ENCODE measurements around the gene NSUN2.

The NSUN2 gene

DNA sequence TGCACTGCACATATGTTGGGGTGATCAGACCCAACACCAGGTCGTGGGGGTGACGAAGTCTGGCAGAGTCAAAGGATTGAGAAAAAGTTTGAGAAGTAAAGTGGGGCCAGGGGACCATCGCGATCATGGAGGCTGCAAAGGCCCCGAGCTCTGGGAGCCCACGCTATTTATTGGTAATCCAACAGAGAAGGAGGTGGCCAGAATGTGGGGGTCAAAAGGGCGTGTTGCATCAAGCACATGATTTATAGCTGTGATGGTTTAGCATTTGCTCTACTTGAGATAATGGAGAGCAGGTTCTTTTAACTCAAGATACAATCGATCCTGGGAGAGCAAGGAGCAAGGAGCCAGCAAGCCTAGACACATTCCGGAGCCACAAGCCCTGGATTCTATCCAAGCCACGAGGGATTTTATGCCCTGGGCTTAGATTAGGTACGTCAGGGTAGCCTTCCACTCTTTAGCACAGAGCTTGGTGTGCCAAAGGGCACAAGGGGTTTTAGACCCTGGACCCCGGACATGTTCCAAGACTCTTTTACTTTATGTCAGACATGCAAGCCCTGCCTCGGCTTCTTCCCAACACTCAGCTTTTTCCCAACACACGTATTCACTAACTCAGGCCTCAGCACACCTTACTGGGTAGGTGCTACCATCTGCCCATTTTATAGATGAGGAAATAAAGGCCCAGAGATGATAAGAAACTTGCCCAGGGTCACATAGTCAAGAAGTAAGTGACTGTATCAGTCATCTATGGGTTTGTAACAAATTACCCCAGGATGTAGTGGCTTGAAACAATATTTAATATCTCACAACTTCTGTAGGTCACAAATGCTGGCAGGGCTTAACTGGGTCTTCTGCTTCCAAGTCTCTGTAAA is 39.5 kb downstream of the NSUN2 start:
- no peaks in the 10 kb centered on the region for H3K9me3 ChIP-seq (ENCODE audit: insufficient read depth, low read length)
- H3K36me3 ChIP-seq (replicated peaks; ENCODE audit: low read depth, low read length): peaks cover 15% of the 10 kb centered on the region
- H3K4me1 ChIP-seq (ENCODE audit: low read length): no peaks in the 10 kb centered on the region
- H3K27me3 ChIP-seq (ENCODE audit: low read depth, low read length): no peaks in the 10 kb centered on the region
- H3K4me2 ChIP-seq (ENCODE audit: low read length): no peak overlapping the region
- H3K79me2 ChIP-seq (ENCODE audit: low read length): no peaks in the 10 kb centered on the region
- no peak overlapping the region for H3K4me3 ChIP-seq (ENCODE audit: low read length)
- no peaks in the 10 kb centered on the region for H4K20me1 ChIP-seq (ENCODE audit: insufficient read depth, low read length)
- H3K27ac ChIP-seq (ENCODE audit: low read length): no peak overlapping the region
- no peak overlapping the region for H2AFZ ChIP-seq (ENCODE audit: low read depth, low read length)
- TF ChIP-seq, protein P1, sequence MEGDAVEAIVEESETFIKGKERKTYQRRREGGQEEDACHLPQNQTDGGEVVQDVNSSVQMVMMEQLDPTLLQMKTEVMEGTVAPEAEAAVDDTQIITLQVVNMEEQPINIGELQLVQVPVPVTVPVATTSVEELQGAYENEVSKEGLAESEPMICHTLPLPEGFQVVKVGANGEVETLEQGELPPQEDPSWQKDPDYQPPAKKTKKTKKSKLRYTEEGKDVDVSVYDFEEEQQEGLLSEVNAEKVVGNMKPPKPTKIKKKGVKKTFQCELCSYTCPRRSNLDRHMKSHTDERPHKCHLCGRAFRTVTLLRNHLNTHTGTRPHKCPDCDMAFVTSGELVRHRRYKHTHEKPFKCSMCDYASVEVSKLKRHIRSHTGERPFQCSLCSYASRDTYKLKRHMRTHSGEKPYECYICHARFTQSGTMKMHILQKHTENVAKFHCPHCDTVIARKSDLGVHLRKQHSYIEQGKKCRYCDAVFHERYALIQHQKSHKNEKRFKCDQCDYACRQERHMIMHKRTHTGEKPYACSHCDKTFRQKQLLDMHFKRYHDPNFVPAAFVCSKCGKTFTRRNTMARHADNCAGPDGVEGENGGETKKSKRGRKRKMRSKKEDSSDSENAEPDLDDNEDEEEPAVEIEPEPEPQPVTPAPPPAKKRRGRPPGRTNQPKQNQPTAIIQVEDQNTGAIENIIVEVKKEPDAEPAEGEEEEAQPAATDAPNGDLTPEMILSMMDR (IDR thresholded peaks at IDR 0.05; ENCODE audit: low read depth, low read length): no peak
- TF ChIP-seq EZH2phosphoT487 (IDR thresholded peaks at IDR 0.05; ENCODE audit: low read depth): no peak
- no peak overlapping the region for H3K9ac ChIP-seq (ENCODE audit: low read length)

DNA sequence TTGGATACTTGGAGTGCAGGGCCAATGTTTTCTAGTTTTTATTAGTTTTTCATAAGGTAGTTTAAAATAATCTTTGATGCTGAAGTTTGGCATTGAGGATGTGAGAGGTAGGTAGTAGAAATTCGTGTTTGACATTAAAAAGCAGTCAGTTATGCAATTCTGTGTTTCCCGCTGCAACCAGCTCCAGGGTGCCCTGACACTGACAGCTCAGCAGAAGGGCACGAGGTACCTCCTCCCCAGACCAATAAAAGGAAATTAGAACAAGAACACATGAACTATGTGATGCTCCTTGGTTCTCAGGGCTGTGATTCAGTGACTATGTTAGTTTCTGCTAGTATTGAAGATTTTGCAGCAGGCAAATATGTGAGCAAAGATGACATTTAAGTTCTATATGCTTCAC is 40.2 kb downstream of the NSUN2 start:
- no peak for TF ChIP-seq EZH2phosphoT487 (IDR thresholded peaks at IDR 0.05; ENCODE audit: low read depth)
- TF ChIP-seq, protein P1 (IDR thresholded peaks at IDR 0.05; ENCODE audit: low read depth, low read length): no peak
- Histone ChIP-seq H3K27me3 (ENCODE audit: low read depth, low read length) (no peaks in the 10 kb centered on the region), H3K27ac (ENCODE audit: low read length) (no peak overlapping the region), H3K9me3 (ENCODE audit: insufficient read depth, low read length) (no peaks in the 10 kb centered on the region), H3K4me3 (ENCODE audit: low read length) (no peak overlapping the region), H3K36me3 (replicated peaks; ENCODE audit: low read depth, low read length) (peaks cover 15% of the 10 kb centered on the region), H3K4me2 (ENCODE audit: low read length) (no peak overlapping the region), H3K9ac (ENCODE audit: low read length) (no peak overlapping the region), H3K4me1 (ENCODE audit: low read length) (no peaks in the 10 kb centered on the region), H4K20me1 (ENCODE audit: insufficient read depth, low read length) (no peaks in the 10 kb centered on the region), H2AFZ (ENCODE audit: low read depth, low read length) (no peak overlapping the region), H3K79me2 (ENCODE audit: low read length) (no peaks in the 10 kb centered on the region)

DNA sequence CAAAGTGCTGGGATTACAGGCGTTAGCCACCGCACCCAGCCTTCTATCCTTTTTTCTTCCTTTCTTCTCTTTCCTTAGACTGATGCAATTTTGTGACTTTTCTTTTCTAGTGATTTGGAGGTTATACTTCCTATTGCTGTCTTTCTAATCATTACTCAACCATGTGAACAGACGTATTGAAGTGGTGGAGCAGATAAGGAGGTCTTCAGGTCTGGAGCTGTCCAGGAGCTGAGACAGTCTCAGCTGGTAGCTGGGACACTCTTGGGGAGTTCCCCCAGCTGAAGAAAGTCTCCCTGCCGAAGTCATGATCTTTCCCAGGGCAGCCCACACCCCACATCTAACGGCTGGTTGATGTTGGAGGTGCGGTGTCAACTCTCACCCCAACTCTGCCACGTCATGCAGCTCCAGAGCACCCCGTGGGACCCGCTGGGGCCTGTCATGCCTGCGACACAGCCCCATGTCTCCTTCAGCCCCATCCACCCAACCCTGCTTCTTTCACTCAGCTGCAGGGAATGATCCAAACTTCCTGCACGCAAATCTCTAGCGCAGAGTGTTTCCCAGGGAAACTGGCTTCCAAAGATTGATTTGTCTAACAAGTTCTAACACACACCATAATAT is 41.1 kb downstream of the NSUN2 start:
- Histone ChIP-seq H3K36me3 (replicated peaks; ENCODE audit: low read depth, low read length) (peaks cover 10% of the 10 kb centered on the region), H3K9ac (ENCODE audit: low read length) (no peak overlapping the region), H2AFZ (ENCODE audit: low read depth, low read length) (no peak overlapping the region), H3K4me2 (ENCODE audit: low read length) (no peak overlapping the region), H3K79me2 (ENCODE audit: low read length) (no peaks in the 10 kb centered on the region), H3K27ac (ENCODE audit: low read length) (no peak overlapping the region), H3K4me3 (ENCODE audit: low read length) (no peak overlapping the region), H4K20me1 (ENCODE audit: insufficient read depth, low read length) (no peaks in the 10 kb centered on the region), H3K4me1 (ENCODE audit: low read length) (no peaks in the 10 kb centered on the region), H3K9me3 (ENCODE audit: insufficient read depth, low read length) (no peaks in the 10 kb centered on the region), H3K27me3 (ENCODE audit: low read depth, low read length) (no peaks in the 10 kb centered on the region)
- TF ChIP-seq, protein P1 (IDR thresholded peaks at IDR 0.05; ENCODE audit: low read depth, low read length): no peak
- TF ChIP-seq EZH2phosphoT487 (IDR thresholded peaks at IDR 0.05; ENCODE audit: low read depth): no peak

DNA sequence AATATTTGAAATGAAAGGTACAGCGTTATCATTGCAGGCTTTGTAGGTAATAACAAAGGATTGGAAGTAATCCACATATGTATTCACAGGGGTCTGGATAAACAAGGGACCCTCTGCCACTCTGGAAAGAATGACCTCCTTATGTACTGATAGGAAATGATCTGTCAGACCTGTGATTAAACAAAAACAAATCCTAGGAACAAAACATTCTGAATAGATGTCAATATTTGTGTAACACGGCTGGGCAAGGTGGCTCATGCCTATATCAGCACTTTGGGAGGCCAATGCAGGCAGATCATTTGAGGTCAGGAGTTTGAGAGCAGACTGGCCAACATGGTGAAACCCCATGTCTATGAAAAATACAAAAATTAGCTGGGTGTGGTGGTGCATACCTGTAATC is 42.3 kb downstream of the NSUN2 start:
- no peak overlapping the region for H3K27ac ChIP-seq (ENCODE audit: low read length)
- no peaks in the 10 kb centered on the region for H3K27me3 ChIP-seq (ENCODE audit: low read depth, low read length)
- H3K9ac ChIP-seq (ENCODE audit: low read length): no peak overlapping the region
- TF ChIP-seq EZH2phosphoT487 (IDR thresholded peaks at IDR 0.05; ENCODE audit: low read depth): no peak
- TF ChIP-seq, protein P1 (IDR thresholded peaks at IDR 0.05; ENCODE audit: low read depth, low read length): no peak
- no peaks in the 10 kb centered on the region for H3K79me2 ChIP-seq (ENCODE audit: low read length)
- no peak overlapping the region for H2AFZ ChIP-seq (ENCODE audit: low read depth, low read length)
- H3K4me3 ChIP-seq (ENCODE audit: low read length): no peak overlapping the region
- H3K4me1 ChIP-seq (ENCODE audit: low read length): no peaks in the 10 kb centered on the region
- no peak overlapping the region for H3K4me2 ChIP-seq (ENCODE audit: low read length)
- H3K36me3 ChIP-seq (replicated peaks; ENCODE audit: low read depth, low read length): peaks cover 2% of the 10 kb centered on the region
- H4K20me1 ChIP-seq (ENCODE audit: insufficient read depth, low read length): no peaks in the 10 kb centered on the region
- no peaks in the 10 kb centered on the region for H3K9me3 ChIP-seq (ENCODE audit: insufficient read depth, low read length)

Data from OCI-LY3 (cell line).